GM19468 (cell line): ENCODE results near the gene WDR81.
"Not testable (repeated sequence)": the region's sequence is repeated elsewhere in the genome, so short reads cannot be mapped to it uniquely, and the experiment has no call there.

Experiments used
- ATAC-seq: cut with Tn5 transposase; IDR thresholded peaks from one replicate; pipeline ENCODE4 v1.9.1; 2021; ENCODE audit warnings: mild to moderate bottlenecking, moderate library complexity, moderate number of reproducible peaks; ENCODE audit not compliant: unreplicated experiment; ENCODE audit errors: extremely low read depth

Gene WDR81

GRCh38 chr17:1729966-1730325 is 5.4 kb downstream of the WDR81 start:
- ATAC-seq, result no peak

DNA sequence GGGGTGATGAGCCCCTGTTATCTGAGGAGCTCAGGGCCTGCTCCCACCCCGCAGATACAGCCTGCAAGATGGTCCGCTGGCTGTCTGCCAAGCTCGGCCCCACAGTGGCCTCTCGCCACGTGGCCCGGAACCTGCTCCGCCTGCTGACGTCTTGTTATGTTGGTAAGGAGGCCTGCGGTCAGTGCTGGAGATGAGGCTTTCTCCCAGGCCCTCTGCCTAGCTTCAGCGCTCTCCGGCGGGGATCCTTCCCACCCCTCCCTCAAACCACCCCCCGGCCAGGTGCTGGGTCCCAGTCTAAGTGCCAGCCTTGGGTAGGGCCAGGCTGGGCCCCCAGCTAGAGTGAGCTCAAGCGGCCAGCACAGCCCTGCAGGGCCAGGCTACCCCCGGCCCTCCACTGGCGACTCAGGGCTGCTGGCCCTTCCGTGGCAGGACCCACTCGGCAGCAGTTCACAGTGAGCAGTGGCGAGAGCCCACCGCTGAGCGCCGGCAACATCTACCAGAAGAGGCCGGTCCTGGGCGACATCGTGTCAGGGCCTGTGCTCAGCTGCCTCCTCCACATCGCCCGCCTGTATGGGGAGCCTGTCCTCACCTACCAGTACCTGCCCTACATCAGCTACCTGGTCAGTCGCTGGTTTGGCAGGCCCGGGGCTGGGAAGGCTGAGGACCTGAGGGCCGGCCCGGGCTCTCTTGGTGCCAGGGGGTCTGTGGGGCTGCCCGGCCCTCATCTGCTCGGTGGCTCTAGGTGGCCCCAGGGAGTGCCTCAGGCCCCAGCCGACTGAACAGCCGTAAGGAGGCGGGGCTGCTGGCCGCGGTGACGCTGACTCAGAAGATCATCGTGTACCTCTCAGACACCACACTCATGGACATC is 6.1 kb downstream of the WDR81 start:
- ATAC-seq, result no peak

- no peak for ATAC-seq
Measured at GRCh38 chr17:1731194-1731506, 6.6 kb downstream of the WDR81 start.

- ATAC-seq, result no peak
Measured at GRCh38 chr17:1732241-1732832, 7.8 kb downstream of the WDR81 start.

- ATAC-seq, result no peak
Measured at GRCh38 chr17:1732833-1733321, 8.4 kb downstream of the WDR81 start.

GRCh38 chr17:1733759-1734158 is 9.3 kb downstream of the WDR81 start:
- ATAC-seq, result no peak

DNA sequence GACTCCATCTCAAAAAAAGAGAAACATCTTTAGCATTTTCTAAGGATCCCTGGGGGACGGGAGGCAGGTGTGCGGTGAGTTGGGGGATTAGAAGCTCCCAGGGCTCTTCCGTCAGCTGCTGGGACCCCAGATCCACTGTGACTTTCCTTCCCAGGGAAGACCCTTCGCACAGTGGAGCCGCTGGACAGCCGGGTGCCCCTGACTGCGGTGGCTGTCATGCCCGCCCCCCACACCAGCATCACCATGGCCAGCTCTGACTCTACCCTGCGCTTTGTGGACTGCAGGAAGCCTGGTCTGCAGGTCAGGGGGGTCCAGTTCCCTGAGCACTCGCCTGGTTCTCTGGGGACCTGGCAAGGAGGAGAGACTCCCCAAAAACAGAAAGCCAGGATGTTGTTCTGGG is 10.9 kb downstream of the WDR81 start:
- no peak for ATAC-seq

DNA sequence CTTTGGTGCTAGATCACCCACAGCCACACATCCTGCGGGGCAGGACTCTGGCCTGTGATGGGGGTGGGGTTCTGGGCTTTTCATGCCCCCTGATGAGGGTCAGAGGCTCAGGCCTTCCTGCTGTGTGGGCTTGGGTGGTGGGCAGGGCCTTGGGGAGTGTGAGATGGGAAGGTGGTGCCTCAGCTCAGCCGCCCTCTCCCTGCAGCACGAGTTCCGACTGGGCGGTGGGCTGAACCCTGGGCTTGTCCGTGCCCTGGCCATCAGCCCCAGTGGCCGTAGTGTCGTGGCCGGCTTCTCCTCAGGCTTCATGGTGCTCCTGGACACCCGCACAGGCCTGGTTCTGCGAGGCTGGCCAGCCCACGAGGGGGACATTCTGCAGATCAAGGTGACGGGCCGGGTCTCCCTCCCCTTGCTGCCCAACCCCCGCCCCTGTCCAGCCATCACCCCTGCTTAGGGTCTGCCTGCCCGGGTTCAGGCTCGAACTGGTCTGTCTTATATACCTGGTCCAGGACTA is 11.4 kb downstream of the WDR81 start:
- ATAC-seq, result no peak

DNA sequence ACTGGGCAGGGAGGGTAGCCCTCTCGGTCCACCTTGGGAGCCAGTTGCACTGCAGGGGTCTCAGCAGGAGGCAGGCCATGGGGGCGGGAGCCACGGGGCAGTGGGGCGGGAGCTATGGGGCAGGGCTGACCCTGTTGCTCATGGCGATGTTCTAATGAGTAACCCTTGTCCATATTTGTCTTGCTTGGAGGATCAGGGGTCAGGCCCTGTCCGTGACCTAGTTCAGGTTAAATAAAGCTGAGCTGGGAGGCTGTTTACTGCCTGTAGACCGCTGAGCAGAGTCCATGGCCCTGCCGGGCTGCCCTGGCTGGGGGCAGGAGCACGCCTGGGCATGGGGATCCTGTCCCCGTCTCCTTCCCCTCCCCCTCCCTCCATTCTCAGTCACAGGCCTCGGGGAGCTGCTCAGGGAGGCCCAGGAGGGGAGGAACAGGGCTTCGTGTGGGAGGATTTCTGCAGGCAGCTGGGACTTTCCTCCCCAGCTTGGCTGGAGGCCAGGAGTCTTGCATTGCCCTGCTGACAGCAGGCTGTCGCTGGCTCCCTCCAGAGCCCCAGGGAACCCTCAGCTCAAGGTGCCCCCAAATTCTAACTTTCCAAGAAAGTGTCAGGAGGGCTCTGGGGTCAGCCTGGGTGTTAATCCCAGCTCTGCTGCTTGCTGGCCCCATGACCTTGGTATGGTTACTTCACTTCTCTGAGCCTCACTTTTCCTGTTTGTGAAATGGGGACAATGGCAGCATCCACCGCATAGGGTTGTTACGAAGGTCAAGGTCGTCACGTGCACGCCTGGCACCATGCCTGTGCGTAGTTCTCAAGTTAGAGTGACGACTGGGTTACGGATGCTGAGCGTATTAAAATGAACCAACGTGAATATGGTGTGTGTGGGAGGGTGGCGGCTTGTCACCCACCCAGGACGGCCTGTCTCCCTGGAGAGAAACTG is 12.1 kb downstream of the WDR81 start:
- ATAC-seq, result no peak

DNA sequence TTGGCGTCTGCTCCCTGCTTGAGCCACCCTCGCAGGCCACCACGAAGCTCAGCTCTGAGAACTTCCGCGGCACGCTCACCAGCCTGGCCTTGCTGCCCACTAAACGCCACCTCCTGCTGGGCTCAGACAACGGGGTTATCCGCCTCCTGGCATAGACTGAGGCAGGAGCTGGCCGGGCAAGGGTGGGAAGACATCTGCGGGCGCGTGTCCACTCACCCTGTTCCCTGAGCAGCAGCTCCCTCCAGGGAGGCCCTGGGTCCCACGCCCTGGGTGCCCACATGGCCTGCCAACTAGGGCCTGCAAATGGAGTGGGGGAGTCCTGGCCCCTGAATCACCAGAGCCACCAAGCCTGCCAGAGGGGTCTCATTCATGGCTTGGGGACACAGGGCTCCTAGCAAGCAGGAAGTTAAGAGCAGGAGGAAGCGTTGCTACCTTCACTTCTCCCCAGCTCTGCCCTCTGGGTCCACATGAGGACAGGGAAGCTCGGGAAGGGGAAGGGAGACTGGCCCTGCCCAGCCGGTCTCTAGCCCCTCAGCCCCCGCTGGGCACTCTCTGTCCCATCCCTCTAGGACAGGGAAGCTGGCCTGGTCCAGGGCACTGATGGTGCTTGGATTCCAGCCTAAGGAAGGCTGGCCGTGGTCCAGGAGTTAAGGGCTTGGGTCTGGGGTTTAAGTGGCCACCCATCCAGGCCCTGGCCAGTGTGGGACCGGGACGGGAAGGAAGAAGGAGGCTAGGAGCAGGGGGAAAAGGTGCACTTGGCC is 13.2 kb downstream of the WDR81 start:
- ATAC-seq, result no peak

DNA sequence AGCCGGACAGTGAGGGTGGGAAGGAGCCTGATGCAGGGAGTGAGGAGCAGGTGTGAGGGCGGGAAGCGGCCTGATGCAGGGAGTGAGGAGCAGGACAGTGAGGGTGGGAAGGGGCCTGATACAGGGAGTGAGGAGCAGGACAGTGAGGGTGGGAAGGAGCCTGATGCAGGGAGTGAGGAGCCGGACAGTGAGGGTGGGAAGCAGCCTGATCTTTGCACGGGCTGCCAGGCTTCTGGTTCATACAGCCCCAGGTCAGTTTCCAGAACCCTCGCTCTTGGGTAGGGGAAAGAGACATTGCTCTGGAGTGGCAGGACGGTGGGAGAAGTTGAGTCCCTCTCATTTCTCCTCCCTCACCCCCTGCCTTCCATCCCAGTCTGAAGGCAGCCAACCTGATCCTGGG is 17.4 kb downstream of the WDR81 start:
- ATAC-seq, result not testable (repeated sequence)

- no peak for ATAC-seq
Measured at GRCh38 chr17:1742371-1743087, 18.0 kb downstream of the WDR81 start, which contains the start of gene SERPINF2. TSS of gene SERPINF2 (plus strand) at chr17:1742871. CDS start at chr17:1744996, 2,125 bp downstream.

DNA sequence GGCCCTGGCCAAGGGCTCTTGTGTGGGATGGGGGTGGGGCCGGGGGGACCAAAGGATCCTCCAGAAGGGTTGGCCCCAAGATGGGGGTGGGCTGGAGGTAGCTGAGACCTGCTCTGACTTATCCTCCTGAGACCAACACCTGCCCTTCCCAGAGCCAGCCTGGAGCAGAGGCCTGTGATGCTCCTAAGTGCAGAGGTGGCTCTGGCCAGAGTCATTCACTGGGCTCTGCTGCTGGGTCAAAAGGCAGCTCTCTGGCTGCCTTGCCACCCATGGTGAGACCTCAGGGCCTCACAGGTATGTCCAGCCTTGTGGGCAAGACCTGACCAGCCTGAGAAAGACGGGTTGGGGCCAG is 18.6 kb downstream of the WDR81 start:
- ATAC-seq, result no peak

- no peak for ATAC-seq
Measured at GRCh38 chr17:1744551-1745512, 20.3 kb downstream of the WDR81 start.

- no peak for ATAC-seq
Measured at GRCh38 chr17:1745513-1746020, 21.1 kb downstream of the WDR81 start.

- ATAC-seq, result no peak
Measured at GRCh38 chr17:1746975-1747543, 22.6 kb downstream of the WDR81 start.

DNA sequence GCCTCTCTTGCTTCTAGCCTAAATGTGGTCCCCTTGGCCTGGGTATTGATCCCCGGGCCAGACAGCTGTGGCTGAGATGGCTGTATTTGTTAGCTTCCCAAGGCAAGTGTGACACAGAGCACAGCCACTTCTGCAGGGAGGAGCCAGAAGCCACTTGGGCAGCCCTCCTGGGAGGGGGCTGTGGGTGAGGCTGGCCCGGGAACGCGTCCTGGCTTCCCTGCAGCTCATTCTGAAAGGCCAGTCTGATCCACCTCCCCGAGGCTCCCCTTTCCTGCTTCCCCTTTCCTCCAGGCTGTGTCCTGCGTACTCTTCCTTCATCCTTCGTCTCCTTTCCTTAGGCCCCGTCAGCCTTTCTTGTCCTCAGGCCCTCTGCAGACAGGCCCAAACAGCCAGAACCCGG is 26.1 kb downstream of the WDR81 start:
- ATAC-seq, result no peak
